PC-3 (cell line): ENCODE data around the gene ST8SIA4.

ENCODE experiments used
- CTCF ChIP-seq: fragments of 300-600 bp; sonication (generic); conservative IDR thresholded peaks from 2 replicates; pipeline ENCODE4 v1.5.1; 2017; ENCODE audit warnings: antibody characterized with exemption, low read depth, mild to moderate bottlenecking, low read length
- EZH2phosphoT487 ChIP-seq: fragments of 300-600 bp; sonication (generic); IDR thresholded peaks from 2 replicates; pipeline ENCODE4 v1.6.1; 2018; ENCODE audit warnings: mild to moderate bottlenecking, antibody characterized with exemption, low read length, borderline replicate concordance

GRCh38 chr5:100758780-100759179 is 144.3 kb downstream of the ST8SIA4 start:
- TF ChIP-seq CTCF: no peak
- no peak for TF ChIP-seq EZH2phosphoT487
